Muscle layer of colon (tissue), 2 donors: ENCODE results near the gene CFAP73.
"Not testable (repeated sequence)": the region's sequence is repeated elsewhere in the genome, so short reads cannot be mapped to it uniquely, and the experiment has no call there.

Experiments
- H3K27ac ChIP-seq: one replicate; pipeline ENCODE4 v1.7.0; 2013; ENCODE audit warnings: low read depth, mild to moderate bottlenecking, low read length, moderate library complexity
- H3K27me3 ChIP-seq, 2 donors: one replicate each; pipeline ENCODE4 v1.7.0; 2013; ENCODE audit warnings: low read length in 2 of 2, mild to moderate bottlenecking in 2 of 2; ENCODE audit not compliant: insufficient read depth in 2 of 2, control insufficient read depth in 1 of 2
- H3K36me3 ChIP-seq: one replicate; pipeline ENCODE4 v1.7.0; 2013; ENCODE audit warnings: mild to moderate bottlenecking, low read length; ENCODE audit not compliant: insufficient read depth
- H3K4me1 ChIP-seq: one replicate; pipeline ENCODE4 v1.7.0; 2013; ENCODE audit warnings: mild to moderate bottlenecking, low read length; ENCODE audit not compliant: insufficient read depth
- H3K4me3 ChIP-seq, 2 donors: one replicate each; pipeline ENCODE4 v1.7.0; 2013; ENCODE audit warnings: low read length in 2 of 2, low read depth in 1 of 2, mild to moderate bottlenecking in 1 of 2, moderate library complexity in 1 of 2
- H3K9ac ChIP-seq: one replicate; pipeline ENCODE4 v1.7.0; 2013; ENCODE audit warnings: low read length
- H3K9me3 ChIP-seq: one replicate; pipeline ENCODE4 v1.7.0; 2013; ENCODE audit warnings: mild to moderate bottlenecking, low read length
- donor health status: abdominal sarcoma.
- donor health status: Adenocarcinoma of cecum.

Gene CFAP73

GRCh38 chr12:113198296-113198695 lies 48.8 kb downstream of the CFAP73 start:
- no peak overlapping the region for H3K4me3 ChIP-seq
- no peak overlapping the region for H3K27ac ChIP-seq
- H3K4me1 ChIP-seq = peaks cover 8% of the 10 kb centered on the region
- no peaks in the 10 kb centered on the region for H3K36me3 ChIP-seq
- no peaks in the 10 kb centered on the region for H3K27me3 ChIP-seq
- no peaks in the 10 kb centered on the region for H3K9me3 ChIP-seq
- H3K9ac ChIP-seq = no peak overlapping the region

GRCh38 chr12:113200021-113200797 lies 50.7 kb downstream of the CFAP73 start:
- H3K4me1 ChIP-seq = no peaks in the 10 kb centered on the region
- no peaks in the 10 kb centered on the region for H3K36me3 ChIP-seq
- H3K9me3 ChIP-seq = no peaks in the 10 kb centered on the region

GRCh38 chr12:113201187-113202177 lies 52.0 kb downstream of the CFAP73 start:
- Histone ChIP-seq H3K36me3 (no peaks in the 10 kb centered on the region), H3K9me3 (no peaks in the 10 kb centered on the region), H3K4me3 (no peak overlapping the region), H3K4me1 (no peaks in the 10 kb centered on the region), H3K9ac (no peak overlapping the region), H3K27ac (no peak overlapping the region), H3K27me3 (no peaks in the 10 kb centered on the region)

More at GRCh38 chr12:113200021-113200797, 50.7 kb downstream of the CFAP73 start:
- Histone ChIP-seq H3K27me3 (no peaks in the 10 kb centered on the region), H3K9ac (no peak overlapping the region), H3K4me3 (no peak overlapping the region), H3K27ac (no peak overlapping the region)

GRCh38 chr12:113202300-113203075 lies 53.0 kb downstream of the CFAP73 start:
- Histone ChIP-seq H3K27me3 (no peaks in the 10 kb centered on the region), H3K36me3 (no peaks in the 10 kb centered on the region), H3K4me3 (no peak overlapping the region), H3K9me3 (no peaks in the 10 kb centered on the region), H3K27ac (no peak overlapping the region), H3K9ac (no peak overlapping the region), H3K4me1 (no peaks in the 10 kb centered on the region)

GRCh38 chr12:113203852-113204760 lies 54.6 kb downstream of the CFAP73 start:
- Histone ChIP-seq H3K36me3 (no peaks in the 10 kb centered on the region), H3K9ac (no peak overlapping the region), H3K4me3 (no peak overlapping the region), H3K27me3 (no peaks in the 10 kb centered on the region), H3K9me3 (no peaks in the 10 kb centered on the region), H3K4me1 (no peaks in the 10 kb centered on the region), H3K27ac (no peak overlapping the region)

- H3K9me3 ChIP-seq = no peaks in the 10 kb centered on the region
- H3K27me3 ChIP-seq = no peaks in the 10 kb centered on the region
- no peak overlapping the region for H3K9ac ChIP-seq
- no peak overlapping the region for H3K4me3 ChIP-seq
- no peaks in the 10 kb centered on the region for H3K36me3 ChIP-seq
- no peaks in the 10 kb centered on the region for H3K4me1 ChIP-seq
- H3K27ac ChIP-seq = no peak overlapping the region
These were observed 55.3 kb downstream of the CFAP73 start for GRCh38 chr12:113204804-113205203.

GRCh38 chr12:113206802-113207201 lies 57.3 kb downstream of the CFAP73 start:
- H3K9me3 ChIP-seq, H3K9ac ChIP-seq, H3K4me1 ChIP-seq, H3K27me3 ChIP-seq, H3K4me3 ChIP-seq, H3K27ac ChIP-seq, H3K36me3 ChIP-seq: not testable (repeated sequence)

- H3K36me3 ChIP-seq = no peaks in the 10 kb centered on the region
- H3K9ac ChIP-seq = no peak overlapping the region
- no peak overlapping the region for H3K27ac ChIP-seq
- H3K4me3 ChIP-seq = no peak overlapping the region
- H3K9me3 ChIP-seq = no peaks in the 10 kb centered on the region
- no peaks in the 10 kb centered on the region for H3K4me1 ChIP-seq
- no peaks in the 10 kb centered on the region for H3K27me3 ChIP-seq
These were observed 58.1 kb downstream of the CFAP73 start for GRCh38 chr12:113207613-113208040.

GRCh38 chr12:113208041-113208934 lies 58.8 kb downstream of the CFAP73 start:
- H3K27ac ChIP-seq = no peak overlapping the region
- no peaks in the 10 kb centered on the region for H3K27me3 ChIP-seq
- H3K9ac ChIP-seq = no peak overlapping the region
- no peaks in the 10 kb centered on the region for H3K4me1 ChIP-seq
- no peaks in the 10 kb centered on the region for H3K9me3 ChIP-seq
- H3K36me3 ChIP-seq = no peaks in the 10 kb centered on the region
- no peak overlapping the region for H3K4me3 ChIP-seq
